Mesodermal cell (in vitro differentiated cells): Measurements from ENCODE around the gene CBX2.
"Not testable (repeated sequence)": the region's sequence is repeated elsewhere in the genome, so short reads cannot be mapped to it uniquely, and the experiment has no call there.

Source experiments
- H3K27ac ChIP-seq: 2 replicates; pipeline ENCODE4 v1.7.0; 2013; ENCODE audit warnings: mild to moderate bottlenecking, low read depth, low read length, moderate library complexity; ENCODE audit not compliant: severe bottlenecking
- H3K36me3 ChIP-seq: 2 replicates; pipeline ENCODE4 v1.7.1; 2013; ENCODE audit warnings: mild to moderate bottlenecking, low read length, moderate library complexity; ENCODE audit not compliant: control insufficient read depth, insufficient read depth
- H3K4me1 ChIP-seq: one replicate; pipeline ENCODE4 v1.7.1; 2013; ENCODE audit warnings: mild to moderate bottlenecking, low read length; ENCODE audit not compliant: insufficient read depth, control insufficient read depth, poor library complexity, severe bottlenecking
- H3K4me3 ChIP-seq: 2 replicates; pipeline ENCODE4 v1.7.0; 2013; ENCODE audit warnings: low read length, control low read depth, mild to moderate bottlenecking; ENCODE audit not compliant: insufficient read depth, poor library complexity, severe bottlenecking; ENCODE audit errors: extremely low read depth
- H3K9me3 ChIP-seq: 2 replicates; pipeline ENCODE4 v1.7.1; 2013; ENCODE audit warnings: mild to moderate bottlenecking, low read length, moderate library complexity; ENCODE audit not compliant: control insufficient read depth
- WGBS, 2 experiments: methylation state at CpG; one replicate each; pipeline ENCODE4 v1.1.5; 2013; ENCODE audit warnings: missing lambda C conversion rate in 2 of 2; ENCODE audit not compliant: insufficient coverage in 2 of 2; 5-methylcytosine and 5-hydroxymethylcytosine counted together

CBX2 gene

GRCh38 chr17:79755591-79755990 lies 22.4 kb upstream of the CBX2 start:
- Histone ChIP-seq H3K4me1 (no peaks in the 10 kb centered on the region), H3K27ac (no peak overlapping the region), H3K9me3 (no peaks in the 10 kb centered on the region), H3K4me3 (no peak overlapping the region), H3K36me3 (no peaks in the 10 kb centered on the region)
- 83 to 96% methylated on average over 10 to 11 of the region's 14 CpGs for WGBS, 2 experiments

GRCh38 chr17:79757140-79757745 lies 20.7 kb upstream of the CBX2 start:
- WGBS, 2 experiments, result 91 to 98% methylated on average over 8 to 13 of the region's 15 CpGs
- H3K4me1 ChIP-seq, result no peaks in the 10 kb centered on the region
- H3K27ac ChIP-seq, result no peak overlapping the region
- H3K36me3 ChIP-seq, result no peaks in the 10 kb centered on the region
- no peaks in the 10 kb centered on the region for H3K9me3 ChIP-seq
- no peak overlapping the region for H3K4me3 ChIP-seq

- 89 to 90% methylated on average over 3 to 4 of the region's 6 CpGs for WGBS, 2 experiments
- H3K36me3 ChIP-seq, result no peaks in the 10 kb centered on the region
- no peaks in the 10 kb centered on the region for H3K4me1 ChIP-seq
- H3K9me3 ChIP-seq, result no peaks in the 10 kb centered on the region
- H3K27ac ChIP-seq, result no peak overlapping the region
- H3K4me3 ChIP-seq, result no peak overlapping the region
These were observed 19.7 kb upstream of the CBX2 start for GRCh38 chr17:79758271-79758670.

- Histone ChIP-seq H3K36me3 (no peaks in the 10 kb centered on the region), H3K4me1 (no peaks in the 10 kb centered on the region), H3K27ac (no peak overlapping the region), H3K9me3 (no peaks in the 10 kb centered on the region), H3K4me3 (no peak overlapping the region)
- WGBS, 2 experiments, result 92 to 96% methylated on average over 17 to 20 of the region's 21 CpGs
These were observed 17.6 kb upstream of the CBX2 start for GRCh38 chr17:79760197-79760906.

GRCh38 chr17:79761894-79762589 lies 15.9 kb upstream of the CBX2 start:
- no peak overlapping the region for H3K4me3 ChIP-seq
- no peaks in the 10 kb centered on the region for H3K4me1 ChIP-seq
- no peaks in the 10 kb centered on the region for H3K9me3 ChIP-seq
- WGBS, 2 experiments, result 87 to 91% methylated on average over 12 to 15 of the region's 19 CpGs
- no peak overlapping the region for H3K27ac ChIP-seq
- no peaks in the 10 kb centered on the region for H3K36me3 ChIP-seq

GRCh38 chr17:79765708-79766107 lies 12.2 kb upstream of the CBX2 start:
- H3K4me1 ChIP-seq, result no peaks in the 10 kb centered on the region
- no peaks in the 10 kb centered on the region for H3K36me3 ChIP-seq
- H3K4me3 ChIP-seq, result no peak overlapping the region
- no peak overlapping the region for H3K27ac ChIP-seq
- H3K9me3 ChIP-seq, result no peaks in the 10 kb centered on the region
- no CpG with 5 or more reads among the region's 3 CpGs for WGBS, 2 experiments

GRCh38 chr17:79769570-79770506 lies 8.1 kb upstream of the CBX2 start:
- H3K9me3 ChIP-seq, result no peaks in the 10 kb centered on the region
- H3K4me3 ChIP-seq, result no peak overlapping the region
- H3K36me3 ChIP-seq, result no peaks in the 10 kb centered on the region
- no peaks in the 10 kb centered on the region for H3K4me1 ChIP-seq
- WGBS, 2 experiments, result 93% methylated on average over 19 to 26 of the region's 28 CpGs
- no peak overlapping the region for H3K27ac ChIP-seq

- no peaks in the 10 kb centered on the region for H3K36me3 ChIP-seq
- no peak overlapping the region for H3K4me3 ChIP-seq
- 86 to 91% methylated on average over 5 to 6 of the region's 6 CpGs for WGBS, 2 experiments
- H3K27ac ChIP-seq, result no peak overlapping the region
- peaks cover 5% of the 10 kb centered on the region for H3K4me1 ChIP-seq
- no peaks in the 10 kb centered on the region for H3K9me3 ChIP-seq
These were observed 6.7 kb upstream of the CBX2 start for GRCh38 chr17:79771276-79771675.

- H3K4me3 ChIP-seq, H3K36me3 ChIP-seq, H3K4me1 ChIP-seq, H3K27ac ChIP-seq, H3K9me3 ChIP-seq: not testable (repeated sequence)
- 90 to 93% methylated on average over 3 of the region's 9 CpGs for WGBS, 2 experiments
These were observed 5.2 kb upstream of the CBX2 start for GRCh38 chr17:79772726-79773125.

- peaks cover 4% of the 10 kb centered on the region for H3K36me3 ChIP-seq
- no peaks in the 10 kb centered on the region for H3K9me3 ChIP-seq
- 73 to 86% methylated on average over 7 to 8 of the region's 8 CpGs for WGBS, 2 experiments
- H3K4me1 ChIP-seq, result peaks cover 13% of the 10 kb centered on the region
- no peak overlapping the region for H3K4me3 ChIP-seq
- H3K27ac ChIP-seq, result no peak overlapping the region
These were observed 3.4 kb upstream of the CBX2 start for GRCh38 chr17:79774561-79774975.
